Activated CD4-positive, CD25-positive, alpha-beta regulatory T cell treated with anti-CD3 and anti-CD28 coated beads, Interleukin-2, amount 50 U/mL, for 24 hours (primary cell): ENCODE results near the gene MVD.

Experiments
- ATAC-seq, 2 donors: fragments of 150-1000 bp; cut with Tn5 transposase; one replicate each; pipeline ENCODE4 v1.10.0; 2021; ENCODE audit warnings: mild to moderate bottlenecking in 1 of 2, moderate library complexity in 1 of 2

Gene MVD

DNA sequence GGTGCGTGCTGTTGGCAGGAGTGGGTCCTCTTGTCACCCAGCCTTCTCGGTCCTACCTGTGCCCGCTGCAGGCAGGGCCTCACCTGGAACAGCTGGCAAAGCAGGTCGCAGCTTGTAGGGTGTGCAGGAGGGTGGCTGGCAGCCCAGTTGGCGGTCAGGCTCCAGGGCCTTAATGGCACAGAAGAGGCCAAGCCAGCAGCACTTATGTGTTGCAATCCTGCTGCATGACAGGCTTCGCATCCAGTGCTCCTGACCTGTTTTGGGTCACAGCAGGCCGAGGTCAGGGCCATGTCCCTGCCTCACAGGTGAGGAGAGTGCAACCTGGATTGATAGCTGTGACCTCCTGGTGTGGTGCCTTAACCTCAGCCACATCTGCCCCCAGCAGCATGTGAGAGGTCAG is 60.8 kb downstream of the MVD start:
- no peak for ATAC-seq
